OCI-LY3 (cell line): ENCODE results near the gene SLC44A1.

Experiments used
- CTCF ChIP-seq: fragments of 200-600, 300-600 bp; sonication (generic); IDR thresholded peaks from 2 replicates; pipeline ENCODE4 v1.5.1; 2014; ENCODE audit warnings: antibody characterized with exemption, low read length, low read depth
- EZH2phosphoT487 ChIP-seq: fragments of 200-600 bp; shearing (Covaris generic); IDR thresholded peaks from 2 replicates; pipeline ENCODE4 v1.6.1; 2018; ENCODE audit warnings: antibody characterized with exemption, mixed run types, low read depth

- TF ChIP-seq CTCF, result no peak
- TF ChIP-seq EZH2phosphoT487, result no peak
Measured at GRCh38 chr9:105248691-105249090, 4.2 kb downstream of the SLC44A1 start.
